ENCODE measurements around the gene FAM81A.

- TF ChIP-seq PATZ1 (CRISPR knock-in tag; IDR thresholded peaks at IDR 0.05; ENCODE audit: borderline replicate concordance) (no peak), ZFP3 (CRISPR knock-in tag; IDR thresholded peaks at IDR 0.05) (no peak), RARB (CRISPR knock-in tag; IDR thresholded peaks at IDR 0.05) (no peak), ZC3H10 (CRISPR knock-in tag; IDR thresholded peaks at IDR 0.05) (no peak)
These were observed 31.5 kb upstream of the FAM81A start for GRCh38 chr15:59406446-59406845.

Measured in SK-N-SH treated with all-trans-retinoic acid at 6 μM for 48 hours (cell line).